ENCODE measurements around the gene TMEM59L. TPM values are rescaled to one million over a fixed set of nuclear protein-coding genes. Genes with fewer than 3 reads are reported as not detected.

TMEM59L gene
- total RNA-seq, 1 donor from 2014 or later: not detected

GRCh38 chr19:18607226-18608101, 5.2 kb upstream of the TMEM59L start:
- Mint-ChIP-seq H3K4me1 (ENCODE audit: low read depth) (peaks cover 4% of the 10 kb centered on the region), H3K4me3 (ENCODE audit: low read depth) (no peak overlapping the region), H3K27ac (no peak overlapping the region), H3K27me3 (ENCODE audit: low read depth) (peaks cover 69% of the 10 kb centered on the region), H3K36me3 (ENCODE audit: low read depth) (no peaks in the 10 kb centered on the region), H3K9me3 (no peaks in the 10 kb centered on the region)
- DNase-seq (ENCODE audit: low spot score): no peak
- intact Hi-C loops (cut with micrococcal nuclease): no loop called here

- Mint-ChIP-seq H3K27me3 (ENCODE audit: low read depth) (peaks cover 65% of the 10 kb centered on the region), H3K27ac (no peak overlapping the region), H3K9me3 (no peaks in the 10 kb centered on the region), H3K36me3 (ENCODE audit: low read depth) (no peaks in the 10 kb centered on the region), H3K4me1 (ENCODE audit: low read depth) (peaks cover 5% of the 10 kb centered on the region), H3K4me3 (ENCODE audit: low read depth) (no peak overlapping the region)
- intact Hi-C loops (cut with micrococcal nuclease): no loop called here
- no peak for DNase-seq (ENCODE audit: low spot score)
Observed at GRCh38 chr19:18608102-18608804, 4.4 kb upstream of the TMEM59L start.

- peaks cover 5% of the 10 kb centered on the region for H3K4me1 Mint-ChIP-seq (ENCODE audit: low read depth)
- no peak for DNase-seq (ENCODE audit: low spot score)
- no peak overlapping the region for H3K4me3 Mint-ChIP-seq (ENCODE audit: low read depth)
- peaks cover 69% of the 10 kb centered on the region for H3K27me3 Mint-ChIP-seq (ENCODE audit: low read depth)
- H3K9me3 Mint-ChIP-seq: no peaks in the 10 kb centered on the region
- intact Hi-C loops (cut with micrococcal nuclease): no loop called here
- no peaks in the 10 kb centered on the region for H3K36me3 Mint-ChIP-seq (ENCODE audit: low read depth)
- no peak overlapping the region for H3K27ac Mint-ChIP-seq
Observed at GRCh38 chr19:18608805-18609716, 3.6 kb upstream of the TMEM59L start.

GRCh38 chr19:18609717-18610051, 3.0 kb upstream of the TMEM59L start:
- Mint-ChIP-seq H3K36me3 (ENCODE audit: low read depth) (no peaks in the 10 kb centered on the region), H3K4me3 (ENCODE audit: low read depth) (no peak overlapping the region), H3K4me1 (ENCODE audit: low read depth) (peaks cover 5% of the 10 kb centered on the region), H3K27me3 (ENCODE audit: low read depth) (peaks cover 71% of the 10 kb centered on the region), H3K27ac (no peak overlapping the region), H3K9me3 (no peaks in the 10 kb centered on the region)
- intact Hi-C loops (cut with micrococcal nuclease): loop anchor here (1.0 kb wide), 1 partner anchor 179 kb away; no protein-coding TSS in a partner anchor
- DNase-seq (ENCODE audit: low spot score): no peak

- Mint-ChIP-seq H3K4me1 (ENCODE audit: low read depth) (peaks cover 5% of the 10 kb centered on the region), H3K27me3 (ENCODE audit: low read depth) (peaks cover 71% of the 10 kb centered on the region)
Observed at GRCh38 chr19:18610245-18610555, 2.5 kb upstream of the TMEM59L start.

GRCh38 chr19:18610556-18611326, 1.9 kb upstream of the TMEM59L start:
- intact Hi-C loops (cut with micrococcal nuclease): loop anchor here (1.0 kb wide), 1 partner anchor 178 kb away; no protein-coding TSS in a partner anchor

More at GRCh38 chr19:18610245-18610555, 2.5 kb upstream of the TMEM59L start:
- Mint-ChIP-seq H3K9me3 (no peaks in the 10 kb centered on the region), H3K27ac (no peak overlapping the region), H3K36me3 (ENCODE audit: low read depth) (no peaks in the 10 kb centered on the region), H3K4me3 (ENCODE audit: low read depth) (no peak overlapping the region)
- intact Hi-C loops (cut with micrococcal nuclease): loop anchor here (1.0 kb wide), 1 partner anchor 178 kb away; no protein-coding TSS in a partner anchor
- no peak for DNase-seq (ENCODE audit: low spot score)

GRCh38 chr19:18611327-18612050, 1.2 kb upstream of the TMEM59L start:
- Mint-ChIP-seq H3K9me3 (no peaks in the 10 kb centered on the region), H3K4me1 (ENCODE audit: low read depth) (peaks cover 5% of the 10 kb centered on the region), H3K27ac (no peak overlapping the region), H3K27me3 (ENCODE audit: low read depth) (peaks cover 75% of the 10 kb centered on the region), H3K4me3 (ENCODE audit: low read depth) (peak overlapping the region; percentile 26), H3K36me3 (ENCODE audit: low read depth) (no peaks in the 10 kb centered on the region)
- intact Hi-C loops (cut with micrococcal nuclease): no loop called here
- DNase-seq (ENCODE audit: low spot score): no peak

More at GRCh38 chr19:18610556-18611326, 1.9 kb upstream of the TMEM59L start:
- Mint-ChIP-seq H3K4me1 (ENCODE audit: low read depth) (peaks cover 5% of the 10 kb centered on the region), H3K4me3 (ENCODE audit: low read depth) (no peak overlapping the region), H3K27ac (no peak overlapping the region), H3K36me3 (ENCODE audit: low read depth) (no peaks in the 10 kb centered on the region), H3K27me3 (ENCODE audit: low read depth) (peaks cover 70% of the 10 kb centered on the region), H3K9me3 (no peaks in the 10 kb centered on the region)
- no peak for DNase-seq (ENCODE audit: low spot score)

GRCh38 chr19:18612051-18612771, 459 bp upstream of the TMEM59L start:
- H3K9me3 Mint-ChIP-seq: no peaks in the 10 kb centered on the region
- peaks cover 72% of the 10 kb centered on the region for H3K27me3 Mint-ChIP-seq (ENCODE audit: low read depth)
- H3K36me3 Mint-ChIP-seq (ENCODE audit: low read depth): no peaks in the 10 kb centered on the region
- peak overlapping the region; percentile 55 for H3K4me3 Mint-ChIP-seq (ENCODE audit: low read depth)
- peaks cover 5% of the 10 kb centered on the region for H3K4me1 Mint-ChIP-seq (ENCODE audit: low read depth)
- DNase-seq (ENCODE audit: low spot score): no peak
- intact Hi-C loops (cut with micrococcal nuclease): no loop called here
- H3K27ac Mint-ChIP-seq: no peak overlapping the region

GRCh38 chr19:18613589-18614234, 1.0 kb downstream of the TMEM59L start:
- intact Hi-C loops (cut with micrococcal nuclease): no loop called here
- H3K4me1 Mint-ChIP-seq (ENCODE audit: low read depth): peaks cover 5% of the 10 kb centered on the region
- H3K27ac Mint-ChIP-seq: no peak overlapping the region
- H3K4me3 Mint-ChIP-seq (ENCODE audit: low read depth): no peak overlapping the region
- H3K27me3 Mint-ChIP-seq (ENCODE audit: low read depth): peaks cover 62% of the 10 kb centered on the region
- DNase-seq (ENCODE audit: low spot score): no peak
- H3K9me3 Mint-ChIP-seq: no peaks in the 10 kb centered on the region
- H3K36me3 Mint-ChIP-seq (ENCODE audit: low read depth): no peaks in the 10 kb centered on the region

GRCh38 chr19:18616023-18616422, 3.4 kb downstream of the TMEM59L start:
- DNase-seq (ENCODE audit: low spot score): no peak
- intact Hi-C loops (cut with micrococcal nuclease): no loop called here
- Mint-ChIP-seq H3K4me3 (ENCODE audit: low read depth) (no peak overlapping the region), H3K36me3 (ENCODE audit: low read depth) (no peaks in the 10 kb centered on the region), H3K27ac (no peak overlapping the region), H3K4me1 (ENCODE audit: low read depth) (peaks cover 5% of the 10 kb centered on the region), H3K9me3 (no peaks in the 10 kb centered on the region), H3K27me3 (ENCODE audit: low read depth) (peaks cover 43% of the 10 kb centered on the region)

GRCh38 chr19:18617562-18617961, 4.9 kb downstream of the TMEM59L start:
- Mint-ChIP-seq H3K9me3 (no peaks in the 10 kb centered on the region), H3K4me1 (ENCODE audit: low read depth) (no peaks in the 10 kb centered on the region), H3K4me3 (ENCODE audit: low read depth) (no peak overlapping the region), H3K27me3 (ENCODE audit: low read depth) (peaks cover 34% of the 10 kb centered on the region), H3K27ac (no peak overlapping the region), H3K36me3 (ENCODE audit: low read depth) (no peaks in the 10 kb centered on the region)
- intact Hi-C loops (cut with micrococcal nuclease): no loop called here
- no peak for DNase-seq (ENCODE audit: low spot score)
